Measurements from ENCODE around the gene APBB1.

DNA sequence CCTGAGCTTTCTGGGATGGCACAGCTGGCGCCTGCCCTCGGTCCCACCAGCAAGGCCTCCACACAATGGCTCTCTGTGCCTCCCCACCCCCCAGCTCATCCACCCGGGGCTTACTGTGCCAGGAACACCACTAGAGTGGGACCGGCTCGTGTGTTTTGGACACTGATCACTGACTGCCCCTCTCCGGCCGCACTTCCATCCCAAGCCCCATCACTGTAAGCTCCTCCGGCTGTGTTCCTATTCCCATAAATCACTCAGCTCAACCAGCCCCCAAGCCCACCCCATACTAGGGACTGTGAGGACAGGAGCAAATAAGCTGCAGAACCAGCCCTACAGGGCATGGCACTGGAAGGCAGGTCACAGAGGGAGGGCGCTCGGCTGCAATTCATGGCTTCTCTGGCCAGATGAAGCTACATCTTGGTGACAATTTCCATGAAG is 7.3 kb downstream of the APBB1 start:
- TF ChIP-seq, protein P1, sequence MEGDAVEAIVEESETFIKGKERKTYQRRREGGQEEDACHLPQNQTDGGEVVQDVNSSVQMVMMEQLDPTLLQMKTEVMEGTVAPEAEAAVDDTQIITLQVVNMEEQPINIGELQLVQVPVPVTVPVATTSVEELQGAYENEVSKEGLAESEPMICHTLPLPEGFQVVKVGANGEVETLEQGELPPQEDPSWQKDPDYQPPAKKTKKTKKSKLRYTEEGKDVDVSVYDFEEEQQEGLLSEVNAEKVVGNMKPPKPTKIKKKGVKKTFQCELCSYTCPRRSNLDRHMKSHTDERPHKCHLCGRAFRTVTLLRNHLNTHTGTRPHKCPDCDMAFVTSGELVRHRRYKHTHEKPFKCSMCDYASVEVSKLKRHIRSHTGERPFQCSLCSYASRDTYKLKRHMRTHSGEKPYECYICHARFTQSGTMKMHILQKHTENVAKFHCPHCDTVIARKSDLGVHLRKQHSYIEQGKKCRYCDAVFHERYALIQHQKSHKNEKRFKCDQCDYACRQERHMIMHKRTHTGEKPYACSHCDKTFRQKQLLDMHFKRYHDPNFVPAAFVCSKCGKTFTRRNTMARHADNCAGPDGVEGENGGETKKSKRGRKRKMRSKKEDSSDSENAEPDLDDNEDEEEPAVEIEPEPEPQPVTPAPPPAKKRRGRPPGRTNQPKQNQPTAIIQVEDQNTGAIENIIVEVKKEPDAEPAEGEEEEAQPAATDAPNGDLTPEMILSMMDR (conservative IDR thresholded peaks at IDR 0.05): no peak
- no peak for TF ChIP-seq EZH2 (IDR thresholded peaks at IDR 0.05; ENCODE audit: low read depth)
